HG03097 (cell line): Measurements from ENCODE around the gene ANKRD28.
A peak's percentile ranks its signal among the peaks of the same experiment; 100 is the strongest.
"Not testable (repeated sequence)": the region's sequence is repeated elsewhere in the genome, so short reads cannot be mapped to it uniquely, and the experiment has no call there.

Experiments
- ATAC-seq: cut with Tn5 transposase; IDR thresholded peaks from one replicate; pipeline ENCODE4 v1.9.1; 2021; ENCODE audit not compliant: unreplicated experiment, low FRiP score

The ANKRD28 gene

GRCh38 chr3:15797642-15798303, at the start of gene ANKRD28:
ANKRD28 (minus strand) TSS chr3:15797979; CDS start chr3:15796521, 1,458 bp downstream.
- peak; percentile 33 for ATAC-seq

DNA sequence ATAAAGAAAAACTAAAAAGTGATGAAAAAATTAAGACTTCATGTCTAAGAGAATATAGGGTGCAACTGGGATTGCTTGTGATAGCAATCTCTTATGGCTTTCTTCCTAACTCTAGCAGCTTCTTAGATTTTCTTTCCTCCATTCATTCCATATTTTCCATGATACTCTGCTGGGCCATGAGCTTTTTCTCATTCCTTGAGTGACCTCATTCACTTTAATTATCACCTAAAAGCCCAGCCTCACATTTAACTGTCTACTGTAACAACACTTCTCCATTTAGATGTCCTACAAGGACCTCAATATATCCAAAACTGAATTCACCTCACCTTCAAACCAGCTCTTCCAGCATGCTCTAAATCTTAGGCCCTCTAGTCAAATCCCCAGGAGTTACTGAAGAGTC, 49.5 kb upstream of the ANKRD28 start:
- ATAC-seq, result no peak

DNA sequence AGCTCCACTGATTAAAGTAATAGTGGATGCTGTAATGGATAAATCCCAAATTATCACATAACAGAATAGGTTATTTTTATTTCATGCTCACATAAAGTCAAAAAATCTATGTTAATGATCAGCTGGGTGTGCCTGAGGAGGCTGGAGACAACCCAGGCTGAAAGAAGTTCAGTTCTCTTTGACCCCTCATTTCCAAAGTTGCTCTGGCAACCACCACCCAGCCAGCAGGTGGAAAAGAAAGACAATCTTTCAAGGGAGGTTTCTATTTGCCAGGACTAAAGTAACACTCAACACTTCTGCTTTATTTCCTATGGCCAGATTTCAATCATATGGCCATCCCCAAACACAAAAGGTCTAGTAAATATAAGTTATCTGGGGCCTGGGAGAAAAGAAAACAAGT, 48.8 kb upstream of the ANKRD28 start:
- ATAC-seq, result no peak

GRCh38 chr3:15845475-15845874, 47.7 kb upstream of the ANKRD28 start:
- ATAC-seq, result no peak

GRCh38 chr3:15844889-15845288, 47.1 kb upstream of the ANKRD28 start:
- ATAC-seq, result no peak

DNA sequence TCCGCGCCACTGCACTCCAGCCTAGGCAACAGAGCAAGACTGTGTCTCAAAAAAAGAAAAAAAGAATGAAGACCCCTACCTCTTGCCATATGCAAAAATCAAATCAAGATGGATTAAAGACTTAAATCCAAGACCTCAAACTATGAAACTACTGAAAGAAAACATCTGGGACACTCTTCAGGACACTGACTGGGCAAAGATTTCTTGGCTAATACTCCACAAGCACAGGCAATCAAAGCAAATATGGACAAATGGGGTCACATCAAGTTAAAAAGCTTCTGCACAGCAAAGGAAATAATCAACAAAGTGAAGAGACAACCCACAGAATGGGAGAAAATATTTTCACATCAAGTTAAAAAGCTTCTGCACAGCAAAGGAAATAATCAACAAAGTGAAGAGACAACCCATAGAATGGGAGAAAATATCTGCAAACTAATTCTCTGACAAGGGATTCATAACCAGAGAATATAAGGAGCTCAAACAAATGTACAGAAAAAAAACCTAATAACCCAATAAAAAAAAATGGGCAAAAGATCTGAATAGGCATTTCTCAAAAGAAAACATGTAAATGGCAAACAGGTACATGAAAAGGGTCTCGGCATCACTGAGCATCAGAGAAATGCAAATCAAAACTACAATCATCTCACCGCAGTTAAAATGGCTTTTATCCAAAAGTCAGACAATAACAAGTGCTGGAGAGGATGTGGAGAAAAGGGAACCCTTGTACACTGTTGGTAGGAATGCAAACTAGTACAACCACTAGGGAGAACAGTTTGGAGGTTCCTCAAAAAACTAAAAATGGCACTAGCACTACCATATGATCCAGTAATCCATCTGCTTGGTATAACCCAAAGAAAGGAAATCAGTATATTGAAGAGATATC, 43.6 kb upstream of the ANKRD28 start:
- not testable (repeated sequence) for ATAC-seq

DNA sequence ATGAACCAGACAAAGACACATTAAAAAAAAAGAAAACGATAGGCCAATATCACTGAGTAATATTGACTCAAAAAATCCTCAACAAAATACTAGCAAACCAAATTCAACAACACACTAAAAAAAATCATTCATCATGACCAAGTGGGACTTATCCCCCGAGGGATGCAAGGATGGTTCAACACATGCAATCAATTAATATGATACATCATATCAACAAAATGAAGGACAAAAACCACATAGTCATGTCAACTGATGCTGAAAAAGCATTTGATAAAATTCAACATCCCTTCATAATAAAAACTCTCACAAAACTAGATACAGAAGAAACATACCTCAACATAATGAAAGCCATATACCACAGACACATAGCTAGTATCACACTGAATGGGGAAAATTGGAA, 41.8 kb upstream of the ANKRD28 start:
- ATAC-seq, result no peak

DNA sequence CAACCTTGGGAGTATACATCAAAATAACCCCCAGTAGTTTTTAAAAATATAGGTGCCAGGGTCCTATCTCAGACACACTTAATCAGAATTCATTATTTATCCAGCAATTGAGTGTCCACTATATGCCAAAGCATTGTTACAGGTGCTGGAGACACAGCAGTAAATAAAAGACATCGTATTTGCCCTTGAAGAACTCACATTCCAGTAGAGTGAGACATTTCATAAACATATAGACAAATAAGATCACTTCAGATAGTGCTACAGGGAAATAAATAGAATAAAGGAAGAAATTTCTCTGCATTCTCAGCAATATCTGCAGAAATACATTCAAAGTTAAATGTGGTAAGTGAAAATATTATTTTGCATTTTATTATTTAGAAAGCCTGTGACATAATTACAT, 34.1 kb upstream of the ANKRD28 start:
- ATAC-seq, result no peak

DNA sequence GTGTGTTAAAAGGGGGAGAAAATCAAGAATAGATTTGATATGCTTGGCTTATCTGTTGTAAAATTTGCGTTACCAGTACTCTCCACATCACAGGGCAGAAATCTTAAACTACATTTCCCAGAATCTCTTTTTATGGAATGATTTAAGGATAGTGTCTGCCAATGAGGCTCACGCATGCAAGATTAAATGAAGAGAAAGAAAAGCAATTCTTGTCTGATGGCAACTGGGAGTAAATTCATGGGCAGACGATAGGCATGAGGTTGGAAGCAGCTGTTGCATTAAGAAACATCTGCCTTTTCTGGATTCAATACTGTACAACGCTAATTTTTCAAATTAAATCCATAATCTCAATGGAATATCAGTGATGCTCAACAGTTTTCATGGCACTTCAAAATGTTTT, 27.2 kb upstream of the ANKRD28 start:
- ATAC-seq, result no peak

DNA sequence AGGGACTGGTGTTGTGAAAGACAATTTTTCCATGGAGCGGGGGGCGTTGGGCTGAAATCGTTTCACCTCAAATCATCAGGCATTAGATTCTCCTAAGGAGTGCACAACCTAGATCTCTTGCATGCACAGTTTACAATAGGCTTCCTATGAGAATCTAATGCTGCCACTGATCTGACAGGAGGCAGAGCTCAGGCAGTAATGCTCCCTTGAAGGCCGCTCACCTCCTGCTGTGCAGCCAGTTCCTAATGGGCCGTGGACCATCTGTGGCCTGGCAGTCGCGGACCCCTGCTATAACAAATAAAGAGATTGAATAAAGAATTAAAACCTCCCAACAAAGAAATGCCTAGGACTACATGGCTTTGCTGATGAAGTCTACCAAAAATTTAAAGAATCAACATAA, 25.3 kb upstream of the ANKRD28 start:
- ATAC-seq, result no peak

DNA sequence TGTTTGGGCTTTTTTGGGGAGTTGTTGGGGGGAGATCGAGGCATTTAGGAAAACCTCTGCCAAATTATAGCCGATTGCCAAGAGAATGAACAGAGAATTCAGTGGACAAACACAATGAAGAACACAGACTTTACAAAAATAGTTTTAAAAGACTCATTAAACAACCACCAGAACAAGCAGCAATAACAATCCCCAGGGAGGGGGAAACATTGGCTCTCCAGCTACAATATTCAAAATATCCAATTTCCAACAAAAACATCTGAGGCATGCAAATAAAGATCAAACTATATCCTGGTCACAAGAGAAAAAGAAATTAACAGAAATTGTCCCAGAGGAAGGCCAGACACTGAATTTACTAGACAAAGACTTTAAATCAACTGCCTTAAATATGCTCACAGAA, 24.5 kb upstream of the ANKRD28 start:
- ATAC-seq, result no peak

GRCh38 chr3:15820911-15821310, 23.1 kb upstream of the ANKRD28 start:
- ATAC-seq, result no peak

GRCh38 chr3:15819576-15819975, 21.8 kb upstream of the ANKRD28 start:
- ATAC-seq, result no peak

GRCh38 chr3:15819043-15819442, 21.3 kb upstream of the ANKRD28 start:
- no peak for ATAC-seq

DNA sequence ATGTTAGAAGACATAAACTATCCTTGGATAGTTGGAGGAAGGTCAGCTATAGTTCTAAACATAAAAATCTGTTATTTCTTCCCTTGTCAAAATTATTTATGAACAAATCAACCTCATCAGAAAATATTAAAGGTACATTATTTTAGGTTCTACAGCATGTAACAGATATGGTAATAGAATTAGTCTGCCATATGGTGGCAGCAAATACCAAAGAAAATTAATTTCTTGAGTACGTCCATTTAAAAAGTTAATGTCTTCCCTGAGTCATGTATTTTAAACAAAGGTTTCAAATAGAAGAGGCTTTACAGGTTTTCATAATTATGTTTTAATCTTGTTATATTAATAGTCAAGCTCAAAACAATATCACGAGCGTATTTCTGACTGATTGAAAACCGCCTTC, 17.9 kb upstream of the ANKRD28 start:
- ATAC-seq, result no peak

- ATAC-seq, result not testable (repeated sequence)
Observed at GRCh38 chr3:15813079-15813478, 15.3 kb upstream of the ANKRD28 start.

DNA sequence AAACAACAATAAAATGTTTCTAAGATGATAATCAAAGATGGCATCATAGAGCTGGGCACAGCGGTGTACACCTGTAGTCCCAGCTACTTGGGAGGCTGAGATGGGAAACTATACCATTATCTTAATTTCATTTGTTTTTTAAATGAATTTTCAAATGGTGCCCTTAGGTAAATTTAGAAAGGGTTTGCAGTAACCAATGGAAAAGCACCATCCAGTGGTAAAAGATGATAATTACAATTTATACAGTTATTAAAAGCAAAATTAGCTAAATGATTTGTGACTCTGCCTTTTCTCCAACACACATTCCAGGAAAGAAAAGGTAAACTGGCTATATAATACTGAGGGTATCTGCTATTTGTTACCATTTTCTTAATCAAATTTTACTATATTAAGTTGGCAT, 14.4 kb upstream of the ANKRD28 start:
- ATAC-seq, result no peak

- no peak for ATAC-seq
Observed at GRCh38 chr3:15810702-15811101, 12.9 kb upstream of the ANKRD28 start.

- no peak for ATAC-seq
Observed at GRCh38 chr3:15809313-15809712, 11.5 kb upstream of the ANKRD28 start.

DNA sequence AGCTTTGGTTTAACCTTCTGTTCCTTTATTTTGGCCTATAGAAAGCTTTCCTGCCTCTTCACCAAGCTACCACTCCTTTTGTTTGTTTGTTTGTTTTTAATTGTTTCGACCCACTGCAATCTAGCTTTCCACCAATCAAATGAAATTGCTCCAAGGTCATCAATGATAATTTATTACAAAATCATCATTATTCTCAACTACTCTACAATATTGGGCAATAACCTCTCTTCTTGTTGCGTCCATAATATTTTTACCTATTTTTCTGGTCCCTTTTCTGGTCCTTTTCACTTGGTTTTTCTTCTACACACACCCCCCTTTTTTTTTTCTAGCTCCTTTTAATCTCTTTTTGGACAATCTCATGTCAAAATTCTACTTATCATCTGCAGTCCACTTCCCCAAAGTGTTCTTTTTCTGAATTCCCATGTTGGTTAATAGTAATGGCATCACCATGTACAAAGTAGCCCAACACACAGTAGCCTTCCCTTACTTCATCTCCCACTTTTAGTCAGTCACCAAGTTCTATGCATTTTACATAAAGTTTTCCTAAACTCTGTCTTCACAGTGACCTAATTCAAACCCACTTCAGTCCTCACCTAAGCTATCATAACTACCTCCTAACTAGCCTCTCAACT, 11.0 kb upstream of the ANKRD28 start:
- ATAC-seq, result no peak

- peak; percentile 55 for ATAC-seq
Observed at GRCh38 chr3:15805756-15806266, 8.0 kb upstream of the ANKRD28 start.
